IPS-15b (cell line): ENCODE results near the gene CTDP1.

Experiments
- H3K27me3 ChIP-seq: one replicate; pipeline ENCODE4 v1.6.1; 2013; ENCODE audit warnings: low read length; ENCODE audit not compliant: control insufficient read depth, insufficient read depth
- H3K36me3 ChIP-seq: one replicate; pipeline ENCODE4 v1.6.1; 2013; ENCODE audit warnings: low read length; ENCODE audit not compliant: control insufficient read depth, insufficient read depth
- H3K4me1 ChIP-seq: one replicate; pipeline ENCODE4 v1.6.1; 2013; ENCODE audit warnings: mild to moderate bottlenecking, low read length; ENCODE audit not compliant: control insufficient read depth, insufficient read depth
- H3K4me3 ChIP-seq: one replicate; pipeline ENCODE4 v1.5.1; 2013; ENCODE audit warnings: low read depth, low read length
- H3K9ac ChIP-seq: one replicate; pipeline ENCODE4 v1.6.1; 2013; ENCODE audit warnings: low read depth, mild to moderate bottlenecking, low read length
- H3K9me3 ChIP-seq: one replicate; pipeline ENCODE4 v1.6.1; 2013; ENCODE audit warnings: mild to moderate bottlenecking, low read length; ENCODE audit not compliant: control insufficient read depth, insufficient read depth

Gene CTDP1

GRCh38 chr18:79678665-79679551 is 695 bp upstream of the CTDP1 start:
- Histone ChIP-seq H3K27me3 (no peaks in the 10 kb centered on the region), H3K9me3 (no peaks in the 10 kb centered on the region), H3K4me3 (peak overlapping the region; percentile 94), H3K36me3 (no peaks in the 10 kb centered on the region), H3K4me1 (peaks cover 3% of the 10 kb centered on the region), H3K9ac (peak overlapping the region; percentile 96)

- no peaks in the 10 kb centered on the region for H3K9me3 ChIP-seq
- no peaks in the 10 kb centered on the region for H3K27me3 ChIP-seq
- peak overlapping the region; percentile 41 for H3K9ac ChIP-seq
- no peaks in the 10 kb centered on the region for H3K36me3 ChIP-seq
- peak overlapping the region; percentile 94 for H3K4me3 ChIP-seq
- peaks cover 3% of the 10 kb centered on the region for H3K4me1 ChIP-seq
Measured at GRCh38 chr18:79680100-79680879, 687 bp downstream of the CTDP1 start.

- H3K4me3 ChIP-seq, result peak overlapping the region; percentile 94
- peaks cover 3% of the 10 kb centered on the region for H3K4me1 ChIP-seq
- H3K27me3 ChIP-seq, result no peaks in the 10 kb centered on the region
- no peaks in the 10 kb centered on the region for H3K9me3 ChIP-seq
- peak overlapping the region; percentile 41 for H3K9ac ChIP-seq
- H3K36me3 ChIP-seq, result no peaks in the 10 kb centered on the region
Measured at GRCh38 chr18:79680891-79681339, 1.3 kb downstream of the CTDP1 start.

GRCh38 chr18:79681484-79682387 is 2.1 kb downstream of the CTDP1 start:
- no peaks in the 10 kb centered on the region for H3K36me3 ChIP-seq
- H3K27me3 ChIP-seq, result no peaks in the 10 kb centered on the region
- H3K4me1 ChIP-seq, result peaks cover 3% of the 10 kb centered on the region
- no peak overlapping the region for H3K9ac ChIP-seq
- no peak overlapping the region for H3K4me3 ChIP-seq
- H3K9me3 ChIP-seq, result no peaks in the 10 kb centered on the region

GRCh38 chr18:79682481-79682880 is 2.9 kb downstream of the CTDP1 start:
- no peak overlapping the region for H3K9ac ChIP-seq

GRCh38 chr18:79682894-79683625 is 3.5 kb downstream of the CTDP1 start:
- H3K4me3 ChIP-seq, result no peak overlapping the region
- no peak overlapping the region for H3K9ac ChIP-seq
- H3K27me3 ChIP-seq, result no peaks in the 10 kb centered on the region
- no peaks in the 10 kb centered on the region for H3K36me3 ChIP-seq
- H3K9me3 ChIP-seq, result no peaks in the 10 kb centered on the region
- H3K4me1 ChIP-seq, result peaks cover 2% of the 10 kb centered on the region

More at GRCh38 chr18:79682481-79682880, 2.9 kb downstream of the CTDP1 start:
- H3K4me3 ChIP-seq, result no peak overlapping the region
- H3K36me3 ChIP-seq, result no peaks in the 10 kb centered on the region
- no peaks in the 10 kb centered on the region for H3K27me3 ChIP-seq
- no peaks in the 10 kb centered on the region for H3K9me3 ChIP-seq
- peaks cover 3% of the 10 kb centered on the region for H3K4me1 ChIP-seq

- Histone ChIP-seq H3K27me3 (no peaks in the 10 kb centered on the region), H3K9me3 (no peaks in the 10 kb centered on the region), H3K4me1 (no peaks in the 10 kb centered on the region), H3K9ac (no peak overlapping the region), H3K4me3 (no peak overlapping the region), H3K36me3 (no peaks in the 10 kb centered on the region)
Measured at GRCh38 chr18:79683626-79684282, 4.2 kb downstream of the CTDP1 start.

GRCh38 chr18:79684283-79684631 is 4.7 kb downstream of the CTDP1 start:
- H3K36me3 ChIP-seq, result no peaks in the 10 kb centered on the region
- no peak overlapping the region for H3K9ac ChIP-seq
- no peak overlapping the region for H3K4me3 ChIP-seq

GRCh38 chr18:79684787-79685186 is 5.2 kb downstream of the CTDP1 start:
- H3K36me3 ChIP-seq, result no peaks in the 10 kb centered on the region
- H3K9ac ChIP-seq, result no peak overlapping the region

More at GRCh38 chr18:79684283-79684631, 4.7 kb downstream of the CTDP1 start:
- Histone ChIP-seq H3K27me3 (no peaks in the 10 kb centered on the region), H3K4me1 (no peaks in the 10 kb centered on the region), H3K9me3 (no peaks in the 10 kb centered on the region)

GRCh38 chr18:79685281-79685680 is 5.7 kb downstream of the CTDP1 start:
- Histone ChIP-seq H3K4me3 (no peak overlapping the region), H3K27me3 (no peaks in the 10 kb centered on the region), H3K36me3 (no peaks in the 10 kb centered on the region), H3K4me1 (no peaks in the 10 kb centered on the region), H3K9me3 (no peaks in the 10 kb centered on the region), H3K9ac (no peak overlapping the region)

More at GRCh38 chr18:79684787-79685186, 5.2 kb downstream of the CTDP1 start:
- Histone ChIP-seq H3K9me3 (no peaks in the 10 kb centered on the region), H3K4me1 (no peaks in the 10 kb centered on the region), H3K27me3 (no peaks in the 10 kb centered on the region), H3K4me3 (no peak overlapping the region)
